ENCODE measurements around the gene SLC6A17.

The SLC6A17 gene

DNA sequence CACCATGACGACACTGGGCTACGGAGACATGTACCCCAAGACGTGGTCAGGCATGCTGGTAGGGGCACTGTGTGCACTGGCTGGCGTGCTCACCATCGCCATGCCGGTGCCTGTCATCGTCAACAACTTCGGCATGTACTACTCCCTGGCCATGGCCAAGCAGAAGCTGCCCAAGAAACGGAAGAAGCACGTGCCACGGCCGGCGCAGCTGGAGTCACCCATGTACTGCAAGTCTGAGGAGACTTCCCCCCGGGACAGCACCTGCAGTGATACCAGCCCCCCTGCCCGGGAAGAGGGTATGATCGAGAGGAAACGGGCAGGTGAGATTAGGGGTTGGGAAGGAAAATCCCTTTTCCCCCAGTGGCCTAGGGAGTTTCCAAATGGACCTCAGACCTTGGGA, 73.3 kb downstream of the SLC6A17 start:
- DNase-seq: no peak

DNA sequence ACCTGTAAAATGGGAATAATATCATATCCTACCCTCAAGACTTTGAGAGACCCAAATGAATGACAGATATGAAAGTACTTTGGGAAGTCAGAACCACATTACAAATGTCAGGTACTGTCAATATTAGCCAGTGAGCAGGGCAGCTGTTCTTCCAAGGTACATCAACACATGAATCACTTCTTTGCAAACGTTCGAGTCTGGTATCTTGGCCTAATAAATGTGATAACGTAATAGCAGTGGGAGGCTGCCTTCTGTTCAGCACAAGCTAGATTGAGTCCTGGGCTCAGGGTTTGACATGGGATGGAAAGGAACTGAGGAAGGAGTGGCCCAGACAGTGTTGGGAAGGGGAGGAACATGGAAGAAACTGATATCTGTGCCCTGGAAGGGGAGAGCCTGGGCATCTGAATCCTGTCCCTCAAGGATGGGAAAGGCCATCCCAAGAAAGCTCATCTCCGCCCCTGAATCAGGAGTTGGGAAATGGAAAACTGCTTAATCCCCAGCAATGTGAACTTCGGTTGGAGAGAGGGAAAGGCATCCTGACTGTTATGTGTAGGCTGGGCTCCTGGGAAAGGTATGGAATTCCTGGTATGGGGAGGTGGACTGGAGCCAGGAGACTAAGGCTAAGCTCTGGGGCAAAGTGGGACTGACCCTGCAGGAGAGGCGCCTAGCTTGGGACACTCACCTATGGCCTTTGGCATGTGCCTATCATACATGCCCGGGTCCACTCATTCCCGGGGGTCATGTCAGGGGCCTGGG, 74.1 kb downstream of the SLC6A17 start:
- DNase-seq: no peak

DNA sequence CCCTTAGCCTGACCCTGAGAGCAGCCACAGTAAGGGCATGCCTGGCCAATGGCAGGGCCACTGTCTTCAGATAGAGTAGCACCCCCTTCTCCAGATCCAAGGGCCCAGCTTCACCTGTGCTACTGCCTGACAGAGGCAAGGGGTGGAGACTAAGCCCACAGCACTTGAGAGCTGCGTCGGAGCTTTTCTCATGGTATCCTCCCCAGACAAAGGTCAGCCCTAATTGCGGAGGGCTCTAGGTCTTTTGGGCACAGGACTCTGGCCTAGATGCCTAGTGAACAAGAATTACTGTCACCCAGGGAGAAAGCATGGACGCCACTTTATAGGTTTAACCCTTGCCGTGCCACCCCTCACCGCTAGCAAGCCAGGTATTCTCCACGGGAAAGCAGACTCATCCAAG, 74.9 kb downstream of the SLC6A17 start:
- DNase-seq: no peak

DNA sequence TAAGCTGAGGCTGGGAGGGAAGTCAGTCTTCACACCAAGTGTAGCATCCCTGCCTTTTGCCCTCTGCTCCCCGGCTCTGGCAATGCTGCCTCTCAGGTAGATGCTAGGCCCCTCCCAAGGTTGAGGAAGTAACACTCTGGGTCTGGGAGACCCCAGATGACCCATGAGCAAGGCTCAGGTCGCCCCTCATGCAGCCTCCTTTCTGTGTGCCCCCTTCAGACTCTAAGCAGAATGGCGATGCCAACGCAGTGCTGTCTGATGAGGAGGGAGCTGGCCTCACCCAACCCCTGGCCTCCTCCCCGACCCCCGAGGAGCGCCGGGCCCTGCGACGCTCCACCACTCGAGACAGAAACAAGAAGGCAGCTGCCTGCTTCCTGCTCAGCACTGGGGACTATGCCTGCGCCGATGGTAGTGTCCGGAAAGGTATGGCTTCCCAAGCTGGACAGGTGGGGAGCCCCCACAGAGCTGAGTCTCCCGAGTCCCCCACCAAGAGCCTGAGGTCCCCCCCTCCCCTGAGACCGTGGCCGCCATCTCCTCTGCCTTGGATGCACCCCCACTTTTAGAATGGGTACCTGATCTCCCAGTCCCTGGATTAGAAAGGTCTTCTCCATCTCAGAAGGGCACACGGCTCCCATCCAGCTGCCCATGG, 75.6 kb downstream of the SLC6A17 start:
- DNase-seq: no peak

DNA sequence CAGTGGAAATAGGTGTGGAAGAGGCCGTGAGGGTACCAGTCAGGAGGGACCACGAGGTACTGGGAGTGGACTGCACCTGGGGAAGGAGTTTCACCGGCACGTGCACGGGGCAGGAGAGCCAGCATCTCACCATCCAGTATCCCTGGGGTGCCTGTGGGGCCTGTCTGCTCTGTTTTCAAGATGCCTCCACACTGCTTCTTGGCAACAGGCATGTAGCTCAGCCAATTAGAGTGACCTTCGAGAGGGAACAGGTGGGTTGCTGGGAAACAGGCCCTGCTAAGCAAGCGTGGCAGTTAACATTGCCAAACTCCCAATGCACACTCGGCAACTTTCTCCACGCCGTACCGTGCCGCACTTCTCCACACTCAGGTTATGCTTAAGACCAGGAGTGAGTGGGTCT, 77.5 kb downstream of the SLC6A17 start:
- DNase-seq: no peak

DNA sequence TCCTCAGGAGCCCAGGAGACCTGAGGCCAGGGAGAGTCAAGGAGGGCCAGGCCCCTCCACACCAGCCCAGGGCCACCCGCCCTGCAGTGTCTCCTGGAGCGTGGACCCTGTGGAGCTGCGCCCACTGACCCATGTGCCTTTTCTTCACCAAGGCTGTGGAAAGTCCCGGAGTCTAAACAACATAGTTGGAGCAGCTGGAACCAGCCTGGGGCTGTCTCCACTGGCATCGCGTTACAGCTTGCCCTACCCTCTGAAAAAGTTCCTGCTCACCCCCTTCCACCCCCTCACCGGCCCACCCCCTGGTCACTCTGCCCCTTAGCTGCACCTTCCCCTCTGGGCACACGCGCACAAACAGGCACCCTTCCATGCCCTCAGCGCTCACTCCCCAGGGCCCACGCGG, 78.1 kb downstream of the SLC6A17 start:
- DNase-seq: no peak

DNA sequence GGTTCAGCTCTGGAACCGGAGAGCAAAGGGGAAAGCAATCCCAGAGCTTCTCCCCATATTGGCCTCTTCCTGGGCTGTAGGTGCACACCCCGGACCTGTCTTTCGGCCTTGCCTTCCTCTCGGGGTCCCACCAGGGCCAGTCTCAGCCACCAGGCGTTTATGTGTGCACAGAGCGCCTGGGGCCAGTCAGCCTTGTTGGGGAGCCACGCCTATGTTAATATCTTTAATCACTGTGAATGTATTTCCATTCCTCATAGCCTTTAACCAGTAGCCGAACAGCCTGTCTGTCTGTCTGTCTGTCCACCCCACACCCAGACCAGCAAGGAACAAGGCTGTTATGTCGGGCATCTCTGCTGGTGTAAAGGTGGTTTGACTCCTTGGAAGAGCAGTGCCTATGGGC, 78.6 kb downstream of the SLC6A17 start:
- no peak for DNase-seq

DNA sequence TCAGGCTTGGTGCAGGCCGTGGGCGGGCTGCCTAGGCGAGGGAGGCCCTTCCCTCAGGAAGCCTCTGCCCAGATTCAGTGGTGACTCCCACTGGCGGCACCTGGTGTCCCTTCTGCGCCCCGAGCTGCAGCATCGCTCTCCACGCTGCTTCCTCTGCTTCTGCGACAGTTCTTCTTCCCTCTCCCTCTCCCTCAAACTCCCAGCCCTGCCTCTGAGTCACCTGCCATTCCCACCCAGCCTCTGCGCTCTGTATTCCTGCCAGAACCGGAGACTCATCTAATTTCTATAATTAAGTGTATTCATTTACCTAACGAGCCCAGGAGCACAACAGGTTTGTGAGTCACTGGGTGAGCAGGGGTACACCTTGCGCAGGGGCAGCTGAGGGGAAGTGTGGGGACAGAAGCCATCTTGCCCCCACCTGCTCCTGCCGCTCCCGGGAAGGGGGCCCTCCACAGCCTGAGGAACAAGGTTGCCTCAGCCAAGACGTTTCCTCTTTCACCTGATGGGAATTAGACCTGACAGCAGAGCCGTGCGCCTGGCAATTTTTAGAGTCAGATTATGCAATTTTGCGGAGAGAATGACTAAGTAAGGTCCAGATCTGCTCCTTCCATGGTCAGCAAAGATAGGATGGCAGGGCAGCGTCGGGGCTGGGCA, 79.2 kb downstream of the SLC6A17 start:
- DNase-seq: no peak

DNA sequence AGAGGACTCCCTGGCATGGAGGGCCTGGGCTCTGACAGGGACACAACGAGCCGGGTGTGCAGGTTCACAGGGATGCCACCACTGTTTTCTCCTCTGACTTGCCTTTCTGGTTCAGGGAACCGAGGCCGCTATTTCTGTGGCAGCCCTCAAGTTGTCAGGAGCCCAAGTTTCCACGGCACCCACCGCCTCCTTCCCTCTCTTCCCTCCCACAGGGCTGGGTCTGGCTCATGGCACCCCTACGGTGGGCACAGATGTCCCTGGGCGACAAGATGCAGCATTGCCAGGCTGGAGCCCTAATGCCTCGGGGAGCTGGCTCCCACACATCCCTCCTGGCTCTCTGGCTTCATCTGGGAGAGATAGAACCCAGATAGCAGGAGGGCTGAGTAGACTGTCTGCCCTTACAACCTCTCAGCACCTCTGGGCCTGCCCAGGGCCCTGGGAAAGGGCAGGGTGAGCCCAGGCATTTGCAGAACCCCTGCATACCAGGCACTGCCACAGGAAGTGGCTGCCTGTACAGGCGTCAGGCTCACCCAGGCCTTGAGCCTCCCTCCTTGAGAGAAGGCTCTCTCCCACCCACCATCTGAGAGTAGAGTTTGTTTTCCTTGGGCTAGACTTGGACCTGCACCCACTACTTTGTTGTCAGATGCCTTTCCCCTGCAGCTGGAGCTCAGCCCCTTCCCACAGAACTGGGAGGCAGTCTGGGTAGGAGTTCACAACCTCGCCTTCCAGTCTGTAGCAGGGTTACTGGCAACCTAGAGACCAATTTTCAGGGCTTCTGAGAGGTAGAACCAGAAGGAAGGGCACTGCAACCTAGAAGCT, 80.3 kb downstream of the SLC6A17 start:
- DNase-seq: no peak

DNA sequence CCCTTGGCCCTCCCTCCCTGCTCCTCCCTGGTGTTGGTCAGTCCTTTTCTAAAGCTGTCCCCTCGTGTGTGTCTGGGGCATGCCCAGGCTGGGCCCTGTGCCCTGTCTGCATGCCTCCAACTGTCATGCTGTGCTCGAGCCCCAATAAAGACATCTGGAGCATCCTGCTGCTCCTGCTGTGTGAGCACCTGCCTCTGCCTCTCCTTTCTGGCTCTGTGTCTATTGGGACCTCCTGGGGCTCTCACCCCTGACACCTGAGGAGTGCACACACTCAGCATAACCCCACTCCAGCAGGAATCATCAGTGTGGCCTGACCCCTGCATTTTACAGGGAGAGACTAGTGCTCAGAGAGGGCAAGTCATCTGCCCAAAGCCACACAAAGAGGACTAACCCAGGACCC, 83.6 kb downstream of the SLC6A17 start:
- no peak for DNase-seq

DNA sequence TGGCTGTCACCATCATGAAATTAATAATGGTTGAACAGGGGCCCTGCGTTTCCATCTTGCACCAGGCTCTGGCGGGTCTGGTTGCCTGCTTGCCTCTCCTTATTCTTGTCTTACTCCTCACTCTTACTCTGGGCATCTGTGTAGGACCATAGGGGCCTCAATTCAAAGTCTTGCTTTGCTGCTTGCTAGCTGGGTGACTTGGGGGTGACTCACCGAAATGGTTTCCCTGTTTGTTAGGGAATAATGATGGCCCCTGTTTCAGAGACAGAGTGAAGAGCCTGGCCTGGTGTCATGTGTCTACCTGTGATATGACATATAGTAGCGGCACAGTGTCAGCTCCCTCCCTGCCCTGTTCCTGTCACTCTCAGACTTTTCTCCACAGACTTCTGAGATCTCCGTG, 84.4 kb downstream of the SLC6A17 start:
- DNase-seq: no peak

DNA sequence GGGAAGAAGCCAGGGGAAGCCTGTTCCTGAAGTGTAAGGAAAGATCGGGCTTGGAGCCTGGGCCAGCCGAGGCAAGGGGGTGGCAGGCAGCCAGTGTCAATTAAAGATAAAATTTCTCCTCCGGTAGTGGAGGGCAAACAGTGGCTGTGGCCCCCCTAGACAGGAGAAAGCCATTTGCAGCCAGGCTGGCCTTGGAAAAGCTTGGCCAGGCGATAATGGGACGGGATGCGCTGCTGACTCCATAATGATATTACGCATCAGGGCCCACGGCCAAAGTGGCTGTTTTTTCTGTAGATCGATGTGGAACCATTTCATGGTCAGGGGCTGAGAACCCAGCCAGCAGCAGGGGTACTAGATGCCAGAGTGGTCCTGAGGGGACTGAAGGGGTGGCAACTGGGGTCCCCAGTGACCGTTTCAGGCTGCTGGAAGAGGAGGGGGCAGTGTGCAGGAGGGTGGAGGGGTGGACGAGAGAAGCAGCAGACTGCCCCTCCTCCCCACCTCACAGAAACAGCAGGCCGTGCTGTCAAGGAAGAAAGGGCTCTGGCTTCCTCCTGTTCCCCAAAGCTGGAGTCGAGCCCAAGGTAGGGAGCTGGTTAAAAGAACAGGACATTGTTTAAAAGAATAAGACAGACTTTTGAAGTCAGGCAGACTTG, 85.0 kb downstream of the SLC6A17 start:
- DNase-seq: no peak

DNA sequence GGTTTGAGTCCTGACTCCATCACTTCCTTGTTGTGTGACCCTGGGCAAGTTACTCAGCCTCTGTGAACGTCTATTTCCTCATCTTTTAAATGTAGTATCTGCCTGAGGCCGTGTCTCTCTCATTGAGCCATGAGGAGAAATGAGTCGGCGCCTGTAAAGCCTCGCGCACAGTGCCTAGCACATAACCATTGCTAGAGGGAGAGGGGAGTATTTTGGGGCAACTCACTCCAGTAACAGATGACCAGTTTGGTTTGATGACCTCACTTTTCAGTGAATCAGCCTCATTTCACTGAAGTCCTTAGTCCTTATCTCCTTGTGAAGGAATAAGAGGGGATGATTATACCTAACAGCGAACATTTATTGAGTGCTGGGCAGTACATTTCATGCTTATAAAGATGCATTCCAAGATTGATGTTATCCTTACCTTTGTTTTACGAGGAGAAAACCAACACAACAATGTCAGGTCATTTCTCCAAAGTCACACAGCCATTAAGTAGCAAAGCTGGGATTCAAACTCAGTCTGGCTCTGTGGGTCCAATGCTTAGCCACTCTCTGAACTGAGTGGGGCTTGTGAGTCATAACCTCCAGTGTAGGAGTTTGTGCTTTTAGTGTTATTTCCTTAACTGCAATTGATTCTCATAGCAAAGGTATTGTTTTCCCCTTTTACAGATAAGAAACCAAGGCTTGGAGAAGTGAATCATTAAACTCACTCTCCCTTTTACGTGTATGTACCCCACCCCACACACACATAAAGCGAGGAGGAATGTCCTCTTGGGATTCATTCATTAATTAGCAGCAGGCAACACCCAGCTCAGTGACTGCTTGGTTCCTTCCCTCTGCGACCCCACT, 85.8 kb downstream of the SLC6A17 start:
- DNase-seq: no peak

DNA sequence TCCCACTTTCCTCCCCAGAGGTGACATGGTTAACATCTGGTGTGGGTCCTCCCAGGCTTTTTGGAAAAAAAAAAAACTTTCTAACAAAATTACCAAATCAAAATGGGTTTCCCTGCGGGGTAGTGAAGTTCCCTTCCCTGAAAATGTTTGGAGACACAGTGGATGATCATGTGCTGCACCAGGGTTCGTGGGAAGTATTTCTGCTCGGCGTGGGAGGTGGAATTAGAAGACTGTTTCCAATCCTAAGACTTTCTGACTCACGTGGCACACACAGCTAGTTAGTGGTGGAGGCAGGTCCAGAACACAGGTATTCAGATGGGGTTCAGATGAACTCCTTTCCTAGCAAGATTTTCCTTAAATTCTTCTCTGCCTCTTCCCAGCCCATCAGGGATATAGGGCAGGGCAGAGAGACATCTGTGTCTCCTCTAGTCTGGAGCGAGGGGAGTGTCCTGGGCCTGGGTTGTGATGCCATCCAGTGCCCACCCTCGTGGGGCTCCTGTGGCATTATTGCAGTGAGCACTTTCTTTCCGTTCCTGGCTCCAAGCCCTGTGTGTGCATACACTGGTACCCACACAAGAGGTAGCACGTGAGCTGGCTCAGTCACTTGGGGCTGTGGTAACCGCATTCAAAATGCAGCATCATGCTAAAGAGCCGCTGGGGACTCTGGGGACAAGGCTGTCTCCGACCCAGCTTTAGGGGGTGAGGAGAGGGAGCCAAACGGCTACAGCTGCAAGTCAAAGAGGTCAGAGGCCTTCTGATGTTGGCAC, 87.3 kb downstream of the SLC6A17 start:
- no peak for DNase-seq

DNA sequence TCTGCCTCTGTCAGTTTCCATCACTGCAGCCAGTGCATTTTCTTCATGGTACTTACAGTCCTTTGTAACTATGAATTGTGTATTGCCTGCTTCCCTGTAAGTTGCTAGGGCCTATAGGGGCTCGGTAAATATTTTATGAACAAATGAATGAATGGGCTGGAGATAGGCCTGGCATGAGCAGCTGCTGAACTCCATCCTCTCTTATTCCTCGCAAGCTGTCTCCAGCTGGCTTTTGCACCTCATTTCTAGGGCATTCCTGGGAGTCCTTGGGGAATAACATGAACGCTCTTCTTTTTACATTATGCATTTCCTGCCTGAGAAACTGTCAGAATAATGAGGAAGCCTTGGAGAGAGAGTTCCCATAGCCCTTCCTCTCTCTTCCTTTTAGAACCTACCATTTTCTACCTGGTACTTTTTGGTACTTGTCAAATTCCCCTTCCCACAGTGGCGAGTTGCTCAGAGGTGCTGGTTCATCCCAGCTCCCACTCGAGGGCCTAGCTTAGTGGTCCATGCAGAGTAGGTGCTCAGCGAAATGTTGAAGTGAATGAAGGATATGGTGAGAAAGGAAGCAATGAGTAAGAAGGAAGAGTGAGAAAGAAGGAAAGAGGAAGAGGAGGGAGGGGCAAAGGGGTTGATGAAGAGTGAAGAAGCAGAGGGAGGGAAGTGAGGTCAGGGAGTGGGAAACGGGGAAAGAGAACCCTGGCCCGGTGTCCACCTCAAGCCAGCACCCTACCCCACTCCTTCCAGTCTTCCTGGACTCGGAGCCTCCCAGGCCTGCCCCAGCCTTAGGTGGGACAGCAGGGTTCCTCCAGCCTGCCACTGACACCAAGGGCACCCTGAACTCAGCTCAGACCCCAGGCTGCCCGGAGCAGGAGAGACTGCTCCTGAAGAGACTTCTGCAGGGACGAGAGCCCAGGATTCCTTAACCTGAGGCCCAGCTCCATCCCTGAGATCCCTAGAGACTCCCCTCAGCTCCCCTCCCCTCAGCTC, 89.4 kb downstream of the SLC6A17 start:
- no peak for DNase-seq

DNA sequence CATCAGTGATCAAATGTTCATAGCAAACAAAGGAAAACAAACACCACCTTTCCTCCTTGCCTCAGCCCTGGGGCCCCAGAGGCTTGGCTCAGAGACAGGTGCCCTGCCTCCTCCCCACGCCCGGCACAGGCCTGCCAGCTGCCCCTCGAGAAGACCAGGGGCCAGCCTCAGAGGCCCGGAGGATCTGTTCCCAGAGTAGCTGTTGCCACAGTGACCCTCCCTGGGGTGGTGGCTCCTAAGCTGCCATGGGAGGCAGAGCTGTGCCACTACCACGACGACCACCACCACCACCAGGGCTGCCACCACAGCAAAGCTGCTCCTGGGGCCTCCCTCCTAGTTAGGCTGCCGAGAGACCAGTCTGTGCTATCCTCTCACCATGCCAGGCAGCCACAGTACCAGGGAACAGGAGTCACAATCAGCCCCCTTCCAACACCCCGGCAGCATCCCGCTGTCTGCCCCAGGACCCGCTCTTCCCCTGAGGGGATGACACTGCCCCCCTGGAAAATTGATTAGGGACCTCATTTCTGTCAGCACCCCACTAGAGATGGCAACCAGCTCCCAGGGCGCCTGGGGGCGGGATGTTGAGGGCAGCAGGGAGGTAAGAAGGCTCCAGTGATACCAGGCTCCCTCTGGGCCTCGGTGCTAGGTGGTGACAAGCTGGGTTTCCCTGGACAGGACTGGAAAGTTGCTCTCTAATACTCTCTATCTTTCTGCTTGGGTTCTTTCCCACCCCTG, 90.3 kb downstream of the SLC6A17 start:
- DNase-seq: no peak

DNA sequence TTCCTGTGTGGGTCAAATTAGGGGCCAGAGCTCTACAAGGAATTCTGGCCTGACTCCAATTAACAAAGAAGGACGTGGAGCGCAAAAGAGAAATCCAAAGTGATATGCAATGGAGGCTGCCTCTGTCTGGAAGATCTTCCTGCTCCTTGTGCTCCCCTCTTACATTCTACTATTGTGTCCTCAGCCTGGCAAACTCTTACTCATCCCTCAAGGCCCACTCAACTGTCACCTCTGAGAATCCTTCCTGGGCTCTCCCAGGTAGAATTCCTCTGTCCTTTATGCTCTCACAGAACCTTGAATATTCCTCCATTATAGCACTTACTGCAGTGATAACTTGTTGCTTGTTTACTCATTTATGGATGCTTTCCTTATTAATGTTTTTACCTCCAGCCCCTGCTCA, 91.2 kb downstream of the SLC6A17 start:
- DNase-seq: no peak

DNA sequence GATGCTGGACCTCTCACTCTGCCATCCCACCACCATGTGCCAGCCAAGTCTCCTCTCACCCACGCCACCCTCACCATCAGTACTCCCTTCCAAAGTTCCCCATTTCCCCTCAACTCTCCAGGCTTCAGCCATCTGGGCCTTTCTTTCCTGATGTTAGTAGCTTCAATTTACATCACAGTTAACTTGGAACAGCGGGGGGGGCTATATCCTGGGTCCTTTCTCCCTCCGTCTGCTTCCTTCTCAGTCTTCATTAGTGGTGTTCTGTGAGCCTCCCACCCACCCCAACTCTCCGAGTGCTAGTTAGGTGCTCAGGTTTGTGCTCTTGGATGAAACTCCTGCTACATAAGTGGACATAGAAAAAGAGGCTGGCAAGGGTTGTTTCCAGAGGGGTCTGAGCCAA, 91.8 kb downstream of the SLC6A17 start:
- no peak for DNase-seq

DNA sequence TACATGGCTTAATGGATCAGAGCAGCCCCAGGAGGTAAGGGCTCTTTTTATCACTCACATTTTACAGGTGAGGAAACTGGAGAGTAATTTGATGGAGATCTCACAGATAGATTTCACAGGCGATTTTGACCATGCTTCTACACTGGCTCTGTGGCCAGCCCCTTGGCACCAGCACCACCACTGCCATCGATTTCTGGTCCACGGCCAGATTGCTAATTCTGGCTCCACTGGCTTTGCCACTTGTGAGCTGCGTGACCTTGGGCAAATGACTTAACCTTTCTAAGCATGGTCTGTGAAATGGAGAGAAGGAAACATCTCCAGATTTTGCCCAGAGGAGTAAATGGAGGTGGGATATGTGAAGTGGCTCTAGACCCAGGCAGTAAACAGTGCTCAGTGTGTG, 92.4 kb downstream of the SLC6A17 start:
- no peak for DNase-seq
